UCSD-AML1 (cell line): Measurements from ENCODE around the gene MLLT3.

Experiments
- DNase-seq: peaks from one replicate; lab custom pipeline; 2025; ENCODE audit not compliant: unreplicated experiment; lab: John Stamatoyannopoulos, UW

MLLT3 gene

GRCh38 chr9:20559231-20559890, 62.9 kb downstream of the MLLT3 start:
- DNase-seq: no peak

- DNase-seq: no peak
These were observed 63.7 kb downstream of the MLLT3 start for GRCh38 chr9:20558566-20559016.

- DNase-seq: no peak
These were observed 64.3 kb downstream of the MLLT3 start for GRCh38 chr9:20557890-20558565.

GRCh38 chr9:20557285-20557684, 65.0 kb downstream of the MLLT3 start:
- DNase-seq: no peak

GRCh38 chr9:20553558-20554149, 68.6 kb downstream of the MLLT3 start:
- no peak for DNase-seq

- no peak for DNase-seq
These were observed 69.3 kb downstream of the MLLT3 start for GRCh38 chr9:20552874-20553557.

GRCh38 chr9:20551835-20552234, 70.5 kb downstream of the MLLT3 start:
- no peak for DNase-seq

- no peak for DNase-seq
These were observed 71.1 kb downstream of the MLLT3 start for GRCh38 chr9:20551236-20551635.

- no peak for DNase-seq
These were observed 72.0 kb downstream of the MLLT3 start for GRCh38 chr9:20550326-20550725.

GRCh38 chr9:20549053-20549452, 73.2 kb downstream of the MLLT3 start:
- DNase-seq: no peak

- DNase-seq: no peak
These were observed 77.2 kb downstream of the MLLT3 start for GRCh38 chr9:20545023-20545622.

GRCh38 chr9:20540169-20540863, 82.0 kb downstream of the MLLT3 start:
- no peak for DNase-seq

GRCh38 chr9:20538956-20539355, 83.3 kb downstream of the MLLT3 start:
- no peak for DNase-seq

GRCh38 chr9:20538092-20538491, 84.2 kb downstream of the MLLT3 start:
- DNase-seq: no peak

GRCh38 chr9:20537294-20537693, 85.0 kb downstream of the MLLT3 start:
- no peak for DNase-seq

GRCh38 chr9:20532584-20532983, 89.7 kb downstream of the MLLT3 start:
- DNase-seq: no peak

GRCh38 chr9:20529837-20530236, 92.5 kb downstream of the MLLT3 start:
- no peak for DNase-seq

- DNase-seq: no peak
These were observed 94.0 kb downstream of the MLLT3 start for GRCh38 chr9:20528253-20528652.

- DNase-seq: no peak
These were observed 95.6 kb downstream of the MLLT3 start for GRCh38 chr9:20526500-20527319.

- DNase-seq: no peak
These were observed 97.5 kb downstream of the MLLT3 start for GRCh38 chr9:20524776-20525175.
